ENCODE results near the gene SHROOM3.

Gene SHROOM3

GRCh38 chr4:76484654-76485053 lies 49.6 kb downstream of the SHROOM3 start:
- Histone ChIP-seq H3K9me3 (no peaks in the 10 kb centered on the region), H3K36me3 (no peaks in the 10 kb centered on the region), H3K27me3 (no peaks in the 10 kb centered on the region), H3K4me1 (ENCODE audit: control insufficient read depth in 1 of 2, insufficient read depth in 1 of 2, low read depth in 1 of 2, low read length in 1 of 2) (no peaks in the 10 kb centered on the region), H3K4me3 (ENCODE audit: low read depth in 1 of 2, low read length in 1 of 2) (no peak overlapping the region), H3K27ac (no peak overlapping the region)
- no peak for TF ChIP-seq CTCF (IDR thresholded peaks at IDR 0.05)

- H3K36me3 ChIP-seq = no peaks in the 10 kb centered on the region
Measured at GRCh38 chr4:76485450-76485849, 50.4 kb downstream of the SHROOM3 start.

GRCh38 chr4:76486588-76487276 lies 51.7 kb downstream of the SHROOM3 start:
- H3K4me1 ChIP-seq (ENCODE audit: control insufficient read depth in 1 of 2, insufficient read depth in 1 of 2, low read depth in 1 of 2, low read length in 1 of 2) = no peaks in the 10 kb centered on the region

More at GRCh38 chr4:76485450-76485849, 50.4 kb downstream of the SHROOM3 start:
- Histone ChIP-seq H3K4me3 (ENCODE audit: low read depth in 1 of 2, low read length in 1 of 2) (no peak overlapping the region), H3K27me3 (no peaks in the 10 kb centered on the region), H3K9me3 (no peaks in the 10 kb centered on the region), H3K4me1 (ENCODE audit: control insufficient read depth in 1 of 2, insufficient read depth in 1 of 2, low read depth in 1 of 2, low read length in 1 of 2) (no peaks in the 10 kb centered on the region), H3K27ac (no peak overlapping the region)
- TF ChIP-seq CTCF (IDR thresholded peaks at IDR 0.05) = no peak

GRCh38 chr4:76487621-76488020 lies 52.6 kb downstream of the SHROOM3 start:
- no peaks in the 10 kb centered on the region for H3K36me3 ChIP-seq
- no peaks in the 10 kb centered on the region for H3K9me3 ChIP-seq
- no peaks in the 10 kb centered on the region for H3K4me1 ChIP-seq (ENCODE audit: control insufficient read depth in 1 of 2, insufficient read depth in 1 of 2, low read depth in 1 of 2, low read length in 1 of 2)
- H3K4me3 ChIP-seq (ENCODE audit: low read depth in 1 of 2, low read length in 1 of 2) = no peak overlapping the region
- no peaks in the 10 kb centered on the region for H3K27me3 ChIP-seq
- TF ChIP-seq CTCF (IDR thresholded peaks at IDR 0.05) = no peak
- no peak overlapping the region for H3K27ac ChIP-seq

More at GRCh38 chr4:76486588-76487276, 51.7 kb downstream of the SHROOM3 start:
- Histone ChIP-seq H3K36me3 (no peaks in the 10 kb centered on the region), H3K4me3 (ENCODE audit: low read depth in 1 of 2, low read length in 1 of 2) (no peak overlapping the region), H3K9me3 (no peaks in the 10 kb centered on the region), H3K27me3 (no peaks in the 10 kb centered on the region), H3K27ac (no peak overlapping the region)
- no peak for TF ChIP-seq CTCF (IDR thresholded peaks at IDR 0.05)

- Histone ChIP-seq H3K4me1 (ENCODE audit: control insufficient read depth in 1 of 2, insufficient read depth in 1 of 2, low read depth in 1 of 2, low read length in 1 of 2) (no peaks in the 10 kb centered on the region), H3K27ac (no peak overlapping the region), H3K36me3 (no peaks in the 10 kb centered on the region), H3K9me3 (no peaks in the 10 kb centered on the region), H3K27me3 (no peaks in the 10 kb centered on the region), H3K4me3 (ENCODE audit: low read depth in 1 of 2, low read length in 1 of 2) (no peak overlapping the region)
- TF ChIP-seq CTCF (IDR thresholded peaks at IDR 0.05) = no peak
Measured at GRCh38 chr4:76488455-76488854, 53.4 kb downstream of the SHROOM3 start.
